ENCODE data around the gene MT3.

GRCh38 chr16:56571525-56571924 is 17.8 kb upstream of the MT3 start:
- TF ChIP-seq, protein P1, sequence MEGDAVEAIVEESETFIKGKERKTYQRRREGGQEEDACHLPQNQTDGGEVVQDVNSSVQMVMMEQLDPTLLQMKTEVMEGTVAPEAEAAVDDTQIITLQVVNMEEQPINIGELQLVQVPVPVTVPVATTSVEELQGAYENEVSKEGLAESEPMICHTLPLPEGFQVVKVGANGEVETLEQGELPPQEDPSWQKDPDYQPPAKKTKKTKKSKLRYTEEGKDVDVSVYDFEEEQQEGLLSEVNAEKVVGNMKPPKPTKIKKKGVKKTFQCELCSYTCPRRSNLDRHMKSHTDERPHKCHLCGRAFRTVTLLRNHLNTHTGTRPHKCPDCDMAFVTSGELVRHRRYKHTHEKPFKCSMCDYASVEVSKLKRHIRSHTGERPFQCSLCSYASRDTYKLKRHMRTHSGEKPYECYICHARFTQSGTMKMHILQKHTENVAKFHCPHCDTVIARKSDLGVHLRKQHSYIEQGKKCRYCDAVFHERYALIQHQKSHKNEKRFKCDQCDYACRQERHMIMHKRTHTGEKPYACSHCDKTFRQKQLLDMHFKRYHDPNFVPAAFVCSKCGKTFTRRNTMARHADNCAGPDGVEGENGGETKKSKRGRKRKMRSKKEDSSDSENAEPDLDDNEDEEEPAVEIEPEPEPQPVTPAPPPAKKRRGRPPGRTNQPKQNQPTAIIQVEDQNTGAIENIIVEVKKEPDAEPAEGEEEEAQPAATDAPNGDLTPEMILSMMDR (conservative IDR thresholded peaks at IDR 0.05; ENCODE audit: low read depth in 2 of 2) = no peak
- no peak for TF ChIP-seq REST (IDR thresholded peaks at IDR 0.05; ENCODE audit: unreplicated experiment)
- no peak for TF ChIP-seq EZH2 (IDR thresholded peaks at IDR 0.05; ENCODE audit: low read depth, unreplicated experiment)
- no peak for TF ChIP-seq EZH2phosphoT487 (IDR thresholded peaks at IDR 0.05; ENCODE audit: unreplicated experiment)
- TF ChIP-seq CREB1 (CRISPR knock-in tag; IDR thresholded peaks at IDR 0.05; ENCODE audit: low read depth) = no peak
- TF ChIP-seq STAT1 (IDR thresholded peaks at IDR 0.05; ENCODE audit: unreplicated experiment) = no peak
- TF ChIP-seq JUNB (IDR thresholded peaks at IDR 0.05; ENCODE audit: unreplicated experiment) = no peak

Measured in GM23338 (cell line).